Fibroblast of upper back skin (primary cell): ENCODE measurements around the gene PDK3.

Experiments
- DNase-seq: peaks from one replicate; pipeline ENCODE4 v3.0.0-alpha.2; 2013

The PDK3 gene

GRCh38 chrX:24483596-24483995 lies 18.5 kb downstream of the PDK3 start:
- DNase-seq: no peak

GRCh38 chrX:24485323-24485722 lies 20.2 kb downstream of the PDK3 start:
- no peak for DNase-seq

- DNase-seq: no peak
Observed at GRCh38 chrX:24485976-24486680, 21.0 kb downstream of the PDK3 start.

- DNase-seq: no peak
Observed at GRCh38 chrX:24487571-24487970, 22.5 kb downstream of the PDK3 start.

- no peak for DNase-seq
Observed at GRCh38 chrX:24491741-24492140, 26.7 kb downstream of the PDK3 start.

GRCh38 chrX:24493740-24494581 lies 28.9 kb downstream of the PDK3 start:
- DNase-seq: no peak

GRCh38 chrX:24494647-24495075 lies 29.6 kb downstream of the PDK3 start:
- peak; percentile 62 for DNase-seq

GRCh38 chrX:24495700-24496099 lies 30.6 kb downstream of the PDK3 start:
- no peak for DNase-seq

- DNase-seq: no peak
Observed at GRCh38 chrX:24498181-24498580, 33.1 kb downstream of the PDK3 start.

- DNase-seq: no peak
Observed at GRCh38 chrX:24498975-24499374, 33.9 kb downstream of the PDK3 start.

GRCh38 chrX:24506082-24506481 lies 41.0 kb downstream of the PDK3 start:
- DNase-seq: peak; percentile 25

- no peak for DNase-seq
Observed at GRCh38 chrX:24508375-24508774, 43.3 kb downstream of the PDK3 start.

GRCh38 chrX:24513416-24513815 lies 48.3 kb downstream of the PDK3 start:
- no peak for DNase-seq

GRCh38 chrX:24515447-24515846 lies 50.4 kb downstream of the PDK3 start:
- DNase-seq: no peak

GRCh38 chrX:24520472-24520871 lies 55.4 kb downstream of the PDK3 start:
- DNase-seq: no peak

- no peak for DNase-seq
Observed at GRCh38 chrX:24525455-24525854, 60.4 kb downstream of the PDK3 start.

GRCh38 chrX:24526616-24527015 lies 61.5 kb downstream of the PDK3 start:
- DNase-seq: no peak

GRCh38 chrX:24528605-24529004 lies 63.5 kb downstream of the PDK3 start:
- DNase-seq: no peak

- no peak for DNase-seq
Observed at GRCh38 chrX:24536551-24536950, 71.5 kb downstream of the PDK3 start.

- DNase-seq: peak; percentile 7
Observed at GRCh38 chrX:24542756-24543155, 77.7 kb downstream of the PDK3 start.

GRCh38 chrX:24547961-24548360 lies 82.9 kb downstream of the PDK3 start:
- DNase-seq: no peak

GRCh38 chrX:24550166-24550565 lies 85.1 kb downstream of the PDK3 start:
- no peak for DNase-seq

- peak; percentile 2 for DNase-seq
Observed at GRCh38 chrX:24553011-24553410, 87.9 kb downstream of the PDK3 start.

GRCh38 chrX:24561121-24561520 lies 96.0 kb downstream of the PDK3 start:
- peak; percentile 2 for DNase-seq
